Measurements from ENCODE around the gene ACE2. TPM values are rescaled to one million over a fixed set of nuclear protein-coding genes. Genes with fewer than 3 reads are reported as not detected.

Gene ACE2
- total and polyA plus RNA-seq, 2 of the 8 experiments (the other 6 are each of a cell fraction or from before 2014, with no cell fraction given) = 0.06 TPM; not detected in 1

- H3K4me1 ChIP-seq (replicated peaks in 1 of 4; ENCODE audit: control insufficient read depth in 3 of 4, insufficient read depth in 4 of 4, low read length in 3 of 4) = no peaks in the 10 kb centered on the region
- no peaks in the 10 kb centered on the region for H3K9me3 ChIP-seq (ENCODE audit: insufficient read depth in 2 of 2, low read depth in 1 of 2, low read length in 1 of 2)
- no peak overlapping the region for H2BK5ac ChIP-seq (ENCODE audit: low read depth, low read length)
- no peaks in the 10 kb centered on the region for H4K20me1 ChIP-seq (replicated peaks in 1 of 2; ENCODE audit: control insufficient read depth in 1 of 2, insufficient read depth in 2 of 2, low read length in 2 of 2)
- H2BK12ac ChIP-seq (ENCODE audit: low read depth, low read length) = no peak overlapping the region
- H2BK20ac ChIP-seq (ENCODE audit: low read length) = no peak overlapping the region
- no peak overlapping the region for H4K8ac ChIP-seq (ENCODE audit: extremely low read depth, insufficient read depth, low read length)
- no peak overlapping the region for H3K4me3 ChIP-seq (ENCODE audit: extremely low read depth in 1 of 4, insufficient read depth in 2 of 4, low read depth in 3 of 4, low read length in 4 of 4)
- FAIRE-seq = no peak
- no peak overlapping the region for H2BK15ac ChIP-seq (ENCODE audit: low read length)
- WGBS, 2 experiments (ENCODE audit: extremely low coverage in 1 of 2, insufficient coverage in 1 of 2, insufficient read length in 1 of 2, insufficient replicate concordance in 2 of 2, low coverage in 1 of 2, low lambda C conversion rate in 2 of 2, missing lambda C conversion rate in 1 of 2) = 88% methylated on average over 1 of the region's 1 CpG; no CpG with 5 or more reads in 1 of the 2 experiments
- no peak overlapping the region for H3K14ac ChIP-seq (ENCODE audit: insufficient read length)
- no peak overlapping the region for H2AK5ac ChIP-seq (ENCODE audit: low read depth, low read length)
- H4K91ac ChIP-seq (replicated peaks; ENCODE audit: insufficient read length, low read length) = no peak overlapping the region
- no peaks in the 10 kb centered on the region for H3K79me1 ChIP-seq (ENCODE audit: low read depth, low read length)
- no peak overlapping the region for H2BK120ac ChIP-seq (replicated peaks; ENCODE audit: low read depth, low read length)
- ChIA-PET CTCF (ENCODE audit: partially characterized antibody) (no interaction called here), POLR2A (ENCODE audit: partially characterized antibody) (no interaction called here)
- H3K27me3 ChIP-seq (replicated peaks in 1 of 4; ENCODE audit: control insufficient read depth in 3 of 4, extremely low read depth in 1 of 4, insufficient read depth in 3 of 4, low read length in 3 of 4) = no peaks in the 10 kb centered on the region
- H3K9ac ChIP-seq (replicated peaks in 1 of 4; ENCODE audit: extremely low read depth in 1 of 4, low read depth in 3 of 4, low read length in 3 of 4) = no peak overlapping the region
- H2AFZ ChIP-seq (ENCODE audit: low read length) = no peak overlapping the region
- H4K5ac ChIP-seq (ENCODE audit: insufficient read length, low read depth, low read length) = no peak overlapping the region
- H3K4me2 ChIP-seq (ENCODE audit: insufficient read depth in 1 of 2, low read depth in 2 of 2, low read length in 2 of 2) = no peak overlapping the region
- H3K4ac ChIP-seq (replicated peaks; ENCODE audit: insufficient read length, low read depth, low read length) = no peak overlapping the region
- no peaks in the 10 kb centered on the region for H3K36me3 ChIP-seq (ENCODE audit: control insufficient read depth in 2 of 4, insufficient read depth in 4 of 4, low read length in 3 of 4)
- H3K23me2 ChIP-seq (ENCODE audit: low read depth, low read length) = no peaks in the 10 kb centered on the region
- no peak for DNase-seq (ENCODE audit: low read depth in 1 of 2, low spot score in 2 of 2)
- H3K18ac ChIP-seq (ENCODE audit: extremely low read depth, low read length) = no peak overlapping the region
- no peak overlapping the region for H3K27ac ChIP-seq (ENCODE audit: low read depth, low read length)
- no peaks in the 10 kb centered on the region for H3K79me2 ChIP-seq (ENCODE audit: control insufficient read depth in 1 of 2, insufficient read depth in 2 of 2, low read length in 2 of 2)
- no peak overlapping the region for H3K56ac ChIP-seq (replicated peaks; ENCODE audit: insufficient read length, low read depth, low read length)
- H3K23ac ChIP-seq (ENCODE audit: insufficient read length) = no peak overlapping the region
- TF ChIP-seq E2F6 (IDR thresholded peaks at IDR 0.05) (no peak), RNF2 (IDR thresholded peaks at IDR 0.05; ENCODE audit: borderline replicate concordance, low read depth, low read length, missing control alignments, poor library complexity, severe bottlenecking) (no peak), YY1 (IDR thresholded peaks at IDR 0.05; ENCODE audit: low read depth, low read length) (no peak), SIN3A (conservative IDR thresholded peaks at IDR 0.05 in 1 of 2, IDR thresholded peaks at IDR 0.05 in 1 of 2; ENCODE audit: low read depth in 1 of 2, low read length in 2 of 2) (no peak), SIX5 (IDR thresholded peaks at IDR 0.05; ENCODE audit: low read depth, low read length) (no peak), CEBPB (IDR thresholded peaks at IDR 0.05; ENCODE audit: low read depth, low read length) (no peak), BACH1 (IDR thresholded peaks at IDR 0.05; ENCODE audit: low read length) (no peak), CBX8 (IDR thresholded peaks at IDR 0.05; ENCODE audit: borderline replicate concordance, low read depth, low read length) (no peak), SAP30 (IDR thresholded peaks at IDR 0.05; ENCODE audit: insufficient read depth, insufficient replicate concordance, low read length) (no peak)
- TF ChIP-seq, protein P1, sequence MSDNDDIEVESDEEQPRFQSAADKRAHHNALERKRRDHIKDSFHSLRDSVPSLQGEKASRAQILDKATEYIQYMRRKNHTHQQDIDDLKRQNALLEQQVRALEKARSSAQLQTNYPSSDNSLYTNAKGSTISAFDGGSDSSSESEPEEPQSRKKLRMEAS (IDR thresholded peaks at IDR 0.05) = no peak
- TF ChIP-seq, protein P2, sequence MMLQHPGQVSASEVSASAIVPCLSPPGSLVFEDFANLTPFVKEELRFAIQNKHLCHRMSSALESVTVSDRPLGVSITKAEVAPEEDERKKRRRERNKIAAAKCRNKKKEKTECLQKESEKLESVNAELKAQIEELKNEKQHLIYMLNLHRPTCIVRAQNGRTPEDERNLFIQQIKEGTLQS (IDR thresholded peaks at IDR 0.05; ENCODE audit: insufficient read depth, low read depth, low read length) = no peak
Measured at GRCh38 chrX:15606136-15606535, 5.4 kb upstream of the ACE2 start.
